Natural killer cell (primary cell): ENCODE results near the gene PCNA. TPM values are rescaled to one million over a fixed set of nuclear protein-coding genes. Genes with fewer than 3 reads are reported as not detected.

Experiments
- ATAC-seq, 3 donors: fragments of 150-1000 bp in 2 of 3; fragments of 200-7000 bp in 1 of 3; cut with Tn5 transposase; 1 replicate in 1 of 3; 2 replicates in 2 of 3; pipeline ENCODE4 v1.10.0; 2021; ENCODE audit warnings: mild to moderate bottlenecking in 2 of 3, moderate library complexity in 2 of 3
- DNase-seq, 2 donors: peaks; one replicate each; pipeline versions ENCODE4 v3.0.0 to v3.0.0-alpha.2; 2013 to 2021; ENCODE audit warnings: mixed read lengths in 1 of 2
- H3K27ac ChIP-seq: one replicate; pipeline ENCODE4 v1.5.1; 2013; ENCODE audit warnings: mild to moderate bottlenecking, low read length
- H3K27me3 ChIP-seq: one replicate; pipeline ENCODE4 v1.6.1; 2013; ENCODE audit warnings: low read length; ENCODE audit not compliant: control insufficient read depth, insufficient read depth
- H3K36me3 ChIP-seq: one replicate; pipeline ENCODE4 v1.6.1; 2013; ENCODE audit warnings: low read length; ENCODE audit not compliant: control insufficient read depth, insufficient read depth
- H3K4me1 ChIP-seq: one replicate; pipeline ENCODE4 v1.6.1; 2013; ENCODE audit warnings: low read length; ENCODE audit not compliant: control insufficient read depth, insufficient read depth
- H3K4me3 ChIP-seq: one replicate; pipeline ENCODE4 v1.5.1; 2013; ENCODE audit warnings: low read length
- H3K9me3 ChIP-seq: one replicate; pipeline ENCODE4 v1.6.1; 2013; ENCODE audit warnings: low read length; ENCODE audit not compliant: control insufficient read depth, insufficient read depth
- H3K27ac Mint-ChIP-seq, 2 donors: one replicate each; pipeline ENCODE4 v1.8.0; 2022; ENCODE audit warnings: mild to moderate bottlenecking in 2 of 2, mixed read lengths in 2 of 2, moderate library complexity in 1 of 2
- H3K27me3 Mint-ChIP-seq, 2 donors: one replicate each; pipeline ENCODE4 v1.8.0; 2022; ENCODE audit warnings: low read depth in 2 of 2, mixed read lengths in 2 of 2
- H3K36me3 Mint-ChIP-seq: one replicate; pipeline ENCODE4 v1.8.0; 2022; ENCODE audit warnings: mixed read lengths
- H3K4me1 Mint-ChIP-seq, 2 donors: one replicate each; pipeline ENCODE4 v1.8.0; 2022; ENCODE audit warnings: mixed read lengths in 2 of 2
- H3K4me3 Mint-ChIP-seq: one replicate; pipeline ENCODE4 v1.8.0; 2022; ENCODE audit warnings: mild to moderate bottlenecking, moderate library complexity, mixed read lengths
- H3K9me3 Mint-ChIP-seq, 2 donors: one replicate each; pipeline ENCODE4 v1.8.0; 2022; ENCODE audit warnings: mixed read lengths in 2 of 2
- WGBS: methylation state at CpG from one replicate; pipeline ENCODE4 v1.1.7; 2013; ENCODE audit warnings: missing lambda C conversion rate; ENCODE audit not compliant: insufficient coverage; 5-methylcytosine and 5-hydroxymethylcytosine counted together
- intact Hi-C: fragments of 100-400 bp; cut with micrococcal nuclease; formaldehyde crosslinking; loops from one replicate; pipeline ENCODE4 v1.14.2; 2022
- total RNA-seq, 4 donors: library from RNA; stranded (reverse); fragments of 120-200 nt in 1 of 4; gene quantifications; one replicate each; pipeline versions ENCODE4 v1.2.3 to v1.2.4, GENCODE V29; 2013 to 2022
- TF ChIP-seq, protein P1 (sequence below): fragments of 200-600 bp; IDR thresholded peaks from one replicate; pipeline ENCODE4 v1.8.0; 2022; ENCODE audit warnings: antibody characterized with exemption

Gene PCNA
- total RNA-seq, 3 donors from 2014 or later (not counting 1 experiment from before 2014, with no cell fraction given) = 41.5 to 50.6 (median 46.9) TPM

DNA sequence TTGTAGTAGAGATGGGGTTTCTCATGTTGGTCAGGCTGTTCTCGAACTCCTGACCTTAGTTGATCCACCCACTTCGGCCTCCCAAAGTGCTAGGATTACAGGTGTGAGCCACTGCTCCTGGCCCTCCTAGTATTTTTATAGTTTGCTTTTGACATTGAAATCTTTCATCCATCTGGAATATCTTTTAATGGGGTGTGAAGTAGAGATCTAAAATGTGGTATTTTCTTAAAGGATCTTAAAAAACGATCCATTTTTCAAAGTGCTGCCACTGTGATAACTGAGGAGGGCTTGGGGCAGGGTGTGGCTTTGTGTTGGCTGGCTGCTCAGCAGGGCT, 30.1 kb upstream of the PCNA start:
- ATAC-seq (no peak), DNase-seq (no peak)
- no peaks in the 10 kb centered on the region for H3K27me3 Mint-ChIP-seq
- H3K4me3 Mint-ChIP-seq = no peak overlapping the region
- intact Hi-C loops = no loop called here
- Histone ChIP-seq H3K36me3 (no peaks in the 10 kb centered on the region), H3K27me3 (no peaks in the 10 kb centered on the region), H3K4me3 (no peak overlapping the region), H3K27ac (no peak overlapping the region), H3K4me1 (peaks cover 6% of the 10 kb centered on the region), H3K9me3 (no peaks in the 10 kb centered on the region)
- peaks cover 71% of the 10 kb centered on the region in 2 donors for H3K4me1 Mint-ChIP-seq
- WGBS = 97% methylated on average over 3 of the region's 3 CpGs
- TF ChIP-seq, protein P1, sequence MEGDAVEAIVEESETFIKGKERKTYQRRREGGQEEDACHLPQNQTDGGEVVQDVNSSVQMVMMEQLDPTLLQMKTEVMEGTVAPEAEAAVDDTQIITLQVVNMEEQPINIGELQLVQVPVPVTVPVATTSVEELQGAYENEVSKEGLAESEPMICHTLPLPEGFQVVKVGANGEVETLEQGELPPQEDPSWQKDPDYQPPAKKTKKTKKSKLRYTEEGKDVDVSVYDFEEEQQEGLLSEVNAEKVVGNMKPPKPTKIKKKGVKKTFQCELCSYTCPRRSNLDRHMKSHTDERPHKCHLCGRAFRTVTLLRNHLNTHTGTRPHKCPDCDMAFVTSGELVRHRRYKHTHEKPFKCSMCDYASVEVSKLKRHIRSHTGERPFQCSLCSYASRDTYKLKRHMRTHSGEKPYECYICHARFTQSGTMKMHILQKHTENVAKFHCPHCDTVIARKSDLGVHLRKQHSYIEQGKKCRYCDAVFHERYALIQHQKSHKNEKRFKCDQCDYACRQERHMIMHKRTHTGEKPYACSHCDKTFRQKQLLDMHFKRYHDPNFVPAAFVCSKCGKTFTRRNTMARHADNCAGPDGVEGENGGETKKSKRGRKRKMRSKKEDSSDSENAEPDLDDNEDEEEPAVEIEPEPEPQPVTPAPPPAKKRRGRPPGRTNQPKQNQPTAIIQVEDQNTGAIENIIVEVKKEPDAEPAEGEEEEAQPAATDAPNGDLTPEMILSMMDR = no peak
- H3K27ac Mint-ChIP-seq = no peak overlapping the region
- H3K9me3 Mint-ChIP-seq = no peaks in the 10 kb centered on the region
- no peaks in the 10 kb centered on the region for H3K36me3 Mint-ChIP-seq

DNA sequence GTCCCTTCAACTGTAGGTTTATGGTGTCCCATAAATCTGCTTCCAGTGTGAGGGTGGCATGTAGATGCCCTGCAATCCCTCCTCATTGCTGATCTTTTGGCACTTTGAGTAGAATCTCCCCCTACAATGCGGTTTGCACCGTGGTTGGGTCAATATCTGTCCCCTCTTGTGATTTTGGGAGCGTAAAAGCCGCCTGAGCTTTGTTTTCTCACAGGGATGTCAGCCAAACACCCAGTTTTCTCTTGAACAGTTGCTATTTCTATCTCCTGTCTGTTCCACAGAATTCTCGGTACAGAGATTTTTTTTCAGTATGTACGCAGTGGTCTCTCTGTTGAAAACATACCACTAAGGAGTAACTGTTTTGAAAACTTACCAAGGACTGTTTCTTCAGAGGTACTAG, 28.8 kb upstream of the PCNA start:
- H3K36me3 Mint-ChIP-seq = no peaks in the 10 kb centered on the region
- Histone ChIP-seq H3K27me3 (no peaks in the 10 kb centered on the region), H3K4me3 (no peak overlapping the region), H3K36me3 (peaks cover 3% of the 10 kb centered on the region), H3K9me3 (no peaks in the 10 kb centered on the region), H3K27ac (no peak overlapping the region), H3K4me1 (peaks cover 6% of the 10 kb centered on the region)
- peak overlapping the region in 1 of 2 donors; percentile 45 for H3K27ac Mint-ChIP-seq
- H3K9me3 Mint-ChIP-seq = no peaks in the 10 kb centered on the region
- H3K27me3 Mint-ChIP-seq = no peaks in the 10 kb centered on the region
- TF ChIP-seq, protein P1 = no peak
- ATAC-seq (no peak), DNase-seq (no peak)
- no peak overlapping the region for H3K4me3 Mint-ChIP-seq
- peaks cover 72 to 75% of the 10 kb centered on the region in 2 donors for H3K4me1 Mint-ChIP-seq
- intact Hi-C loops = no loop called here
- WGBS = 91% methylated on average over 6 of the region's 6 CpGs

DNA sequence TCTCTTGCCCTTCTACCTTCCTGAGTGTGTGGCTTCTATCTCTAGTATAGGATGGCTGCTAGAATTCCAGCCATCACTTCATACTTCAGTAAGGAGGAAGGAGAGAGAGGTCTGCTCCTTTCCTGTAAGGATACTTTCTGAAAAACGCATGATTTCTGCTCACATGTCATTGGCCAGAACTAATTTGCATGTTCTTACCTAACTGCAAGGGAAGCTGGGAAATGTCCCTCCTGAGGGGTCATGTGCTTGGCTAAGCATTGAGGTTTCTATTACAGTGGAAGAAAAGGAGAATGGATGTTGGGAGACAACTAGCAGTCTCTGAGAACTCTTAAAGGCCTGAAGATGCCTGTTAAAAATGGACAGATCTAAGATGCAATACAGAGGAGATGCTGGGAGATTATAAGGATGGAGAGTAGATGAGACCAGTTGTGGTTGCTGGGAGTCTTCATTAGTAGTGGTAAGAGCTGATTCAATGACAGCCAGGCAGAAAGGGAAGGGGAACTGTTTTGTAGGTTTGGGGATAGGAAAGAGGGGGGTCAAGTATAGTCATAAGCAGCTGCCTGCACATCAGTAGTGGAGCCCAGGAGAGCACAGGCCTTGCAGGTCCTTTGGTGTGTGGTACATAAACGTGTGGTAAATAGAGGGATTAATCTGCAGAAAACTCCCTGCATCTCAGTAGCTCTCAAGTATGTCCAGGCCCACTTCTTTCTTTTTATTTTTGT, 27.3 kb upstream of the PCNA start:
- H3K27me3 ChIP-seq = no peaks in the 10 kb centered on the region
- TF ChIP-seq, protein P1 = no peak
- no peaks in the 10 kb centered on the region for H3K27me3 Mint-ChIP-seq
- H3K9me3 ChIP-seq = no peaks in the 10 kb centered on the region
- intact Hi-C loops = no loop called here
- ATAC-seq (no peak), DNase-seq (no peak)
- H3K36me3 ChIP-seq = peaks cover 3% of the 10 kb centered on the region
- 64% methylated on average over 2 of the region's 2 CpGs for WGBS
- H3K4me3 Mint-ChIP-seq = no peak overlapping the region
- no peak overlapping the region for H3K4me3 ChIP-seq
- peaks cover 57 to 61% of the 10 kb centered on the region in 2 donors for H3K4me1 Mint-ChIP-seq
- peak overlapping the region in 1 of 2 donors; percentile 16 for H3K27ac Mint-ChIP-seq
- H3K27ac ChIP-seq = no peak overlapping the region
- H3K4me1 ChIP-seq = peaks cover 6% of the 10 kb centered on the region
- no peaks in the 10 kb centered on the region for H3K36me3 Mint-ChIP-seq
- no peaks in the 10 kb centered on the region for H3K9me3 Mint-ChIP-seq
